CD8-positive, alpha-beta memory T cell (primary cell): ENCODE measurements around the gene SGSH. TPM values are rescaled to one million over a fixed set of nuclear protein-coding genes. Genes with fewer than 3 reads are reported as not detected.
"Not testable (repeated sequence)": the region's sequence is repeated elsewhere in the genome, so short reads cannot be mapped to it uniquely, and the experiment has no call there.

ENCODE experiments used
- CTCF ChIA-PET: fragments of 350-600 bp; sonication (Branson Sonifier 250); formaldehyde crosslinking; loops from one replicate; lab custom pipeline; 2021; ENCODE audit warnings: antibody characterized with exemption; lab: Charles Lee
- POLR2A ChIA-PET: fragments of 350-600 bp; sonication (Branson Sonifier 250); formaldehyde crosslinking; loops from one replicate; lab custom pipeline; 2021; ENCODE audit warnings: antibody characterized with exemption; lab: Charles Lee
- DNase-seq, 5 donors: peaks; one replicate each; pipeline versions ENCODE4 v3.0.0 to v3.0.0-alpha.2; 2020 to 2022; ENCODE audit warnings: mixed read lengths in 1 of 5
- H3K27ac ChIP-seq: one replicate; pipeline ENCODE4 v1.7.0; 2013; ENCODE audit warnings: low read depth, mild to moderate bottlenecking, low read length, moderate library complexity
- H3K27me3 ChIP-seq: 2 replicates; pipeline ENCODE4 v1.7.0; 2013; ENCODE audit warnings: low read length, mild to moderate bottlenecking; ENCODE audit not compliant: insufficient read depth, poor library complexity, severe bottlenecking
- H3K36me3 ChIP-seq: 2 replicates; pipeline ENCODE4 v1.7.0; 2013; ENCODE audit warnings: mild to moderate bottlenecking, low read length, moderate library complexity; ENCODE audit not compliant: insufficient read depth
- H3K4me1 ChIP-seq: 2 replicates; pipeline ENCODE4 v1.7.0; 2013; ENCODE audit warnings: mild to moderate bottlenecking, low read length, moderate library complexity; ENCODE audit not compliant: insufficient read depth
- H3K4me3 ChIP-seq: 2 replicates; pipeline ENCODE4 v1.7.0; 2013; ENCODE audit warnings: mild to moderate bottlenecking, low read length
- H3K9me3 ChIP-seq: 2 replicates; pipeline ENCODE4 v1.7.0; 2013; ENCODE audit warnings: mild to moderate bottlenecking, low read length
- H3K27ac Mint-ChIP-seq, 8 donors: one replicate each; pipeline ENCODE4 v1.8.0; 2020 to 2021; ENCODE audit warnings: mixed read lengths in 8 of 8, mild to moderate bottlenecking in 6 of 8, inconsistent platforms in 3 of 8, moderate library complexity in 3 of 8
- H3K27me3 Mint-ChIP-seq, 2 donors: one replicate each; pipeline ENCODE4 v1.8.0; 2020 to 2021; ENCODE audit warnings: mixed read lengths in 2 of 2, mild to moderate bottlenecking in 1 of 2, moderate library complexity in 1 of 2
- H3K36me3 Mint-ChIP-seq, 3 donors: one replicate each; pipeline ENCODE4 v1.8.0; 2020 to 2021; ENCODE audit warnings: mixed read lengths in 3 of 3, inconsistent platforms in 1 of 3, mild to moderate bottlenecking in 1 of 3
- H3K4me1 Mint-ChIP-seq, 3 donors: one replicate each; pipeline ENCODE4 v1.8.0; 2020 to 2021; ENCODE audit warnings: mixed read lengths in 3 of 3, inconsistent platforms in 1 of 3, mild to moderate bottlenecking in 1 of 3
- H3K4me3 Mint-ChIP-seq, 7 donors: one replicate each; pipeline ENCODE4 v1.8.0; 2020 to 2021; ENCODE audit warnings: mixed read lengths in 7 of 7, mild to moderate bottlenecking in 6 of 7, moderate library complexity in 4 of 7, inconsistent platforms in 2 of 7
- H3K9me3 Mint-ChIP-seq, 5 donors: one replicate each; pipeline ENCODE4 v1.8.0; 2020 to 2022; ENCODE audit warnings: mixed read lengths in 5 of 5, mild to moderate bottlenecking in 3 of 5, moderate library complexity in 2 of 5, inconsistent platforms in 1 of 5
- polyA plus RNA-seq: library from polyadenylated mRNA; unstranded; fragments of 300-500 nt; fragmentation: Illumina TruSeq; gene quantifications from one replicate; pipeline ENCODE4 v1.2.3, GENCODE V29; 2021
- total RNA-seq, 2 experiments: library from RNA; stranded (reverse); gene quantifications; one replicate each; pipeline ENCODE4 v1.2.3, GENCODE V29; 2021

Gene SGSH
- total and polyA plus RNA-seq, 3 experiments from 2014 or later = 23.2 to 46.7 (median 27.2) TPM

DNA sequence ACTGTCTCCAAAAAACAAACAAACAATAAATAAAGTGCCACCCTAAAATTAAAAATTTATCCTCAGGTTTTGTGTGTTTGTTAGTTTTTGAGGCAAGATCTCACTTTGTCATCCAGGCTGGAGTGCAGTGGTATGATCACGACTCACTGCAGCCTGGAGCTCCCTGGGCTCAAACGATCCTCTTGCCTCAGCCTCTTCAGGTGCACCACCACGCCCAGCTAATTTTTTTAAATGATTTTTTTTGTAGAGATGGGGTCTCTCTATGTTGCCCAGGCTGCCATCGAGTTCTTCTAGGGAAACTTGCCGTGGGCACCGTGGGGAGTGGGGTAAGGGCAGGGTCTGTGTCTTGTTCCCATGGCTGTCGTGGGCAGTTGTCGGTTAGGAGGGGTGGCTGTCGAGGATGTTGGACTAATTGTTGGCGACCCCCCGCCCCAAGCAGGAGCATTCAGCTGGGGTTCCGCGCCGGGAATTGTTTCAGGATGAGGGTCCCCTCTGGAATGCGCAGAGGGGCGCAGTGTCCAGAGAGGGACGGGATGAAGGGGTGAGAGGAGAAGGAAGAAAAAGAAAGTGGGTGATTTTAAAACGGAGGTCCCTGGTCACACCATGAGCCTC, 39.4 kb upstream of the SGSH start:
- H3K27ac ChIP-seq = peak overlapping the region; percentile 89
- ChIA-PET CTCF (no interaction called here), POLR2A (no interaction called here)
- no peaks in the 10 kb centered on the region for H3K27me3 ChIP-seq
- no peaks in the 10 kb centered on the region for H3K9me3 Mint-ChIP-seq
- H3K36me3 Mint-ChIP-seq = peaks cover 0 to 13% (median 1%) of the 10 kb centered on the region in 3 donors
- peak overlapping the region; percentile 86 to 93 (median 90) for H3K4me3 Mint-ChIP-seq
- H3K9me3 ChIP-seq = no peaks in the 10 kb centered on the region
- H3K4me1 ChIP-seq = peaks cover 26% of the 10 kb centered on the region
- H3K27ac Mint-ChIP-seq = peak overlapping the region; percentile 93 to 99 (median 97)
- no peaks in the 10 kb centered on the region for H3K36me3 ChIP-seq
- peaks cover 43 to 60% (median 51%) of the 10 kb centered on the region in 3 donors for H3K4me1 Mint-ChIP-seq
- H3K27me3 Mint-ChIP-seq = peaks cover 0 to 6% of the 10 kb centered on the region in 2 donors
- DNase-seq = peak in 1 of 5 donors; percentile 28
- H3K4me3 ChIP-seq = peak overlapping the region; percentile 50

DNA sequence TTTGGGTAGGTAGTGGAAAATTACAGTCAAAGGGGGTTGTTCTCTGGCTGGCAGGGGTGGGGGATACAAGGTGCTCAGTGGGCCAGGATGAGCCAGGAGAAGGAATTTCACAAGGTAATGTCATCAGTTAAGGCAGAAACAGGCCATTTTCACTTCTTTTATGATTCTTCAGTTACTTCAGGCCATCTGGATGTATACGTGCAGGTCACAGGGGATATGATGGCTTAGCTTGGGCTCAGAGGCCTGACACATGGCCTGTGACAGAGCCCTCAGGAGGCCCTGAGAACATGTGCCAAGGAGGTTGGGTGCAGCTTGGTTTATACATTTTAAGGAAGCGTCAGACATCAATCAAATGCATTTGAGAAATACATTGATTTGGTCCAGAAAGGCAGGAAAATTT, 38.2 kb upstream of the SGSH start:
- H3K4me3 Mint-ChIP-seq = peak overlapping the region; percentile 60 to 93 (median 90)
- H3K27me3 ChIP-seq, H3K36me3 Mint-ChIP-seq, POLR2A ChIA-PET, H3K9me3 ChIP-seq, H3K9me3 Mint-ChIP-seq, DNase-seq, H3K4me3 ChIP-seq, H3K27me3 Mint-ChIP-seq, H3K36me3 ChIP-seq, CTCF ChIA-PET: not testable (repeated sequence)
- H3K27ac Mint-ChIP-seq = peak overlapping the region; percentile 85 to 98 (median 96)
- H3K4me1 Mint-ChIP-seq = peaks cover 44 to 65% (median 55%) of the 10 kb centered on the region in 3 donors
- Histone ChIP-seq H3K4me1 (peaks cover 33% of the 10 kb centered on the region), H3K27ac (peak overlapping the region; percentile 89)

DNA sequence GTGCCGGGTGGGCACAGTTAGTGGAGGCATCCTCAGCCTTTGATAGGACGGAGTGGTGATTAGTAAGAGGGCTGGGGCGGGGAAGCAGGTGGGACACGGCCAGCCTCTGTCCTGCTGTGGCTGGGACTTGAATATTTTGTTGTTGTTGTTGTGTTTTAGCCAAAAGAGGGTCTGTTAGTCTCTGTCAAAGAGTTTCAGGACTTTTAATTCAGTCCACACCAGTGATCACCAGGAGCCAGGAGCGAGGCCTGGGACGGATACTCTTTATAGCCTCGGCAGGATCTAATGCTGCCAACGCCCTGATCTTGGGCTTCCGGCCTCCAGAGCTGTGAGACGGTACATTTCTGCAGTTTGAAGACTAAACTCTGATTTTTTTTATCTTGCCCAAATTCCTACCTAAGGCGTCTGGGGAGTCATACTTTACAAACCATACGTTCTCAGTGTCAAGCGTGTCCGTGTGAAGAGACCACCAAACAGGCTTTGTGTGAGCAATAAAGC, 37.6 kb upstream of the SGSH start:
- no peaks in the 10 kb centered on the region for H3K9me3 Mint-ChIP-seq
- Histone ChIP-seq H3K4me1 (peaks cover 32% of the 10 kb centered on the region), H3K4me3 (no peak overlapping the region), H3K9me3 (no peaks in the 10 kb centered on the region), H3K36me3 (no peaks in the 10 kb centered on the region), H3K27ac (peak overlapping the region; percentile 49), H3K27me3 (no peaks in the 10 kb centered on the region)
- H3K27ac Mint-ChIP-seq = peak overlapping the region; percentile 85 to 98 (median 96)
- H3K4me3 Mint-ChIP-seq = peak overlapping the region; percentile 3 to 92 (median 69)
- no peak for DNase-seq
- ChIA-PET POLR2A (no interaction called here), CTCF (no interaction called here)
- peaks cover 0 to 9% (median 0%) of the 10 kb centered on the region in 3 donors for H3K36me3 Mint-ChIP-seq
- H3K27me3 Mint-ChIP-seq = peaks cover 0 to 5% of the 10 kb centered on the region in 2 donors
- peaks cover 46 to 67% (median 58%) of the 10 kb centered on the region in 3 donors for H3K4me1 Mint-ChIP-seq

DNA sequence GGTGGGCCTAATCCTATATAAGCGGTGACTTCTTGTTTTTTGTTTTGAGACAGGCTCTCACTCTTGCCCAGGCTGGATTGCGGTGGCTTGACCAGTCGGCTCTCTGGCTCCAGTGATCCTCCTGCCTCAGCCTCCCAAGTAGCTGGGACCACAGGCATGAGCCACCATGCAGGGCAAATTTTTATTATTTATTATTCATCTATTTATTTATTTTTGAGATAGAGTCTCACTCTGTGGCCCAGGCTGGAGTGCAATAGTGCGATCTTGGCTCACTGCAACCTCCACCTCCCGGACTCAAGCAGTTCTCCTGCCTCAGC, 35.9 kb upstream of the SGSH start:
- Histone ChIP-seq H3K9me3 (no peaks in the 10 kb centered on the region), H3K36me3 (no peaks in the 10 kb centered on the region), H3K27me3 (no peaks in the 10 kb centered on the region), H3K4me1 (peaks cover 20% of the 10 kb centered on the region), H3K4me3 (no peak overlapping the region), H3K27ac (peak overlapping the region; percentile 79)
- peak overlapping the region in 1 of 7 donors; percentile 42 for H3K4me3 Mint-ChIP-seq
- CTCF ChIA-PET = interaction anchor here (1.1 to 1.7 kb wide), 2 partner anchors 9 to 155 kb away, joined by 3 to 4 read pairs; partner anchors contain the start of gene GAA
- peak overlapping the region in 4 of 8 donors; percentile 15 to 89 (median 52) for H3K27ac Mint-ChIP-seq
- peaks cover 0 to 13% (median 2%) of the 10 kb centered on the region in 3 donors for H3K36me3 Mint-ChIP-seq
- H3K27me3 Mint-ChIP-seq = peaks cover 0 to 5% of the 10 kb centered on the region in 2 donors
- POLR2A ChIA-PET = interaction anchor here (2.1 kb wide), 1 partner anchor 9 kb away, joined by 12 read pairs; no protein-coding TSS in a partner anchor
- no peaks in the 10 kb centered on the region for H3K9me3 Mint-ChIP-seq
- no peak for DNase-seq
- peaks cover 36 to 57% (median 46%) of the 10 kb centered on the region in 3 donors for H3K4me1 Mint-ChIP-seq

DNA sequence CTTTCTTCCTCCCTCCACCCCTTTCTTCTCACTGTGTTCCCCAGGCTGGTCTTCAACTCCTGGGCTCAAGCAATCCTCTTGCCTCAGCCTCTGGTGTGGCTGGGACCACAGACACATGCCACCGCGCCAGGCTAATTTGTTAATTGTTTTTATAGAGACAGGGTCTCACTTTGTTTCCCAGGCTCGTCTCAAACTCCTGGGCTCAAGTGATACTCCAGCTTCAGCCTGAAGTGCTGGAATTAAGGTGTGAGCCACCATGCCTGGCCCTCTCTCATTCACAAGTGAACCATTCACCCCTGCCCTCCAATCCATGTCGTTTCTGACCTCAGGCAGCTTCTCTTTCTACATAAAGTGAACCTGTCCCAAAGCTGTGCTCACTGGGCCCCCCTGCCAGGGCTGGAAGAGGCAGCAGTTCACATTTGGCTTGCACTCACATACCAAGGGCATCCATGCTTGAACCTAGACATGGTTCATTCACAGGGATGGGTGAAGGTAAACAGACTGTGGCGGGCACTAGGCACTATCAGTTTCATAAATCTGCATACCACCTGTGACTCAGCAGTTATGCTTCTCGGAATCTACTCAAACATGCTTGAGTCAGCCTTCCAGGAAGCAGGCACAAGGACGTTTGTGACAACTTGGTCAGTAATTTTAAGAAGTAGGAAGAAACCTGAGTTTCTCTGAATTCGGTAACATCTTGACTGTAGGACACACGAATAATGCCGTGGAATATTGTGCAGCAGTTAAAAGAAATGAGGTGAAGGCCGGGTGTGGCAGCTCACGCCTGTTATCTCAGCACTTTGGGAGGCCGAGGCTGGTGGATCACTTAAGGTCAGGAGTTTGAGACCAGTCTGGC, 34.5 kb upstream of the SGSH start:
- ChIA-PET POLR2A (interaction anchor here (2.1 kb wide), 1 partner anchor 10 kb away, joined by 12 read pairs; no protein-coding TSS in a partner anchor), CTCF (interaction anchor here (1.2 to 1.7 kb wide), 2 partner anchors 11 to 59 kb away, joined by 4 read pairs; no protein-coding TSS in a partner anchor)
- Histone ChIP-seq H3K36me3 (no peaks in the 10 kb centered on the region), H3K27me3 (no peaks in the 10 kb centered on the region), H3K9me3 (no peaks in the 10 kb centered on the region), H3K4me3 (no peak overlapping the region), H3K27ac (peak overlapping the region; percentile 79), H3K4me1 (peaks cover 16% of the 10 kb centered on the region)
- Mint-ChIP-seq H3K4me1 (peaks cover 34 to 54% (median 43%) of the 10 kb centered on the region in 3 donors), H3K36me3 (peaks cover 0 to 19% (median 2%) of the 10 kb centered on the region in 3 donors), H3K27ac (peak overlapping the region; percentile 83 to 90 (median 88)), H3K4me3 (peak overlapping the region in 6 of 7 donors; percentile 43 to 76 (median 53)), H3K9me3 (no peaks in the 10 kb centered on the region), H3K27me3 (peaks cover 0 to 3% of the 10 kb centered on the region in 2 donors)
- DNase-seq = peak in 3 of 5 donors; percentile 36 to 68 (median 47)

DNA sequence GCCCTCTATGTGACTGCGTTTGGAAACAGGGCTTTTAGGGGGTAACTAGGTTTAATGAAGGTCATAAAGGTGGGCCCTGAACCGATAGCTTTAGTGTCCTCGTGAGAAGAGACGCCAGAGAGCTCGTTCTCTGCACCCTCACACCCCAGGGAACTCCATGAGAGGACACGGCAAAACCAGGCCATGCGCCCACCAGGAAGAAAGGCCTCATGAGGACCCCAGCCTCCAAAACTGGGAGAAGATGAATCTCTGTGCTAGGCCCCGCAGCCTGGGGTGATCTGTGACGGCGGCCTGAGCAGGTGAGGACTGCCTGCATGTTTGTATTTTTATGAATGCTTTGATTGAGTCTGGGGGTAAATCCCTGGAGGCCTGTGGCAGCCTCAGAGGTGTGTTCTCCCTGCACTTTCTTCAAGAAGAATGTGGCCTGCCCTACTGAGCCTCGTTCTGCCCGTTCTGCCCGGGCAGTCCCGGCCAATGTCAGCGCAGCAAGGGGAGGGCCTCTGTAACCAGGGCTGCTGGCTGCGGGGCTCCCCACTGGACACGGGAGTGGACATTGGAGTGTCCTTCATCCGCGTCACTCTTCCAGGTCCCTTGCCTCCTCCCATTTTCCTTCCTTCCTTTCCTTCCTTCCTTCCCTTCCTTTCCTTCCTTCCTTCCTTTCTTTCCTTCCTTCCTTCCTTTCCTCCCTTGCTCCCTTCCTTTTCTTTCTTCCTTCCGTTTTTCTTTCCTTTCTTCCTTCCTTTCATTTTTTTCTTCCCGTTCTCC, 33.7 kb upstream of the SGSH start:
- H3K4me3 ChIP-seq = no peak overlapping the region
- H3K27me3 Mint-ChIP-seq = peaks cover 0 to 1% of the 10 kb centered on the region in 2 donors
- no peak for DNase-seq
- no peaks in the 10 kb centered on the region for H3K9me3 Mint-ChIP-seq
- H3K36me3 Mint-ChIP-seq = peaks cover 0 to 25% (median 2%) of the 10 kb centered on the region in 3 donors
- no peaks in the 10 kb centered on the region for H3K27me3 ChIP-seq
- peak overlapping the region; percentile 83 to 90 (median 88) for H3K27ac Mint-ChIP-seq
- peaks cover 30 to 46% (median 36%) of the 10 kb centered on the region in 3 donors for H3K4me1 Mint-ChIP-seq
- H3K27ac ChIP-seq = peak overlapping the region; percentile 79
- peaks cover 14% of the 10 kb centered on the region for H3K4me1 ChIP-seq
- H3K4me3 Mint-ChIP-seq = no peak overlapping the region
- CTCF ChIA-PET = interaction anchor here (0.7 to 3.2 kb wide), 6 partner anchors 11 to 58 kb away, joined by 3 to 22 read pairs (median 4); no protein-coding TSS in a partner anchor
- H3K9me3 ChIP-seq = no peaks in the 10 kb centered on the region
- POLR2A ChIA-PET = interaction anchor here (2.1 kb wide), 1 partner anchor 11 kb away, joined by 12 read pairs; no protein-coding TSS in a partner anchor
- H3K36me3 ChIP-seq = no peaks in the 10 kb centered on the region

DNA sequence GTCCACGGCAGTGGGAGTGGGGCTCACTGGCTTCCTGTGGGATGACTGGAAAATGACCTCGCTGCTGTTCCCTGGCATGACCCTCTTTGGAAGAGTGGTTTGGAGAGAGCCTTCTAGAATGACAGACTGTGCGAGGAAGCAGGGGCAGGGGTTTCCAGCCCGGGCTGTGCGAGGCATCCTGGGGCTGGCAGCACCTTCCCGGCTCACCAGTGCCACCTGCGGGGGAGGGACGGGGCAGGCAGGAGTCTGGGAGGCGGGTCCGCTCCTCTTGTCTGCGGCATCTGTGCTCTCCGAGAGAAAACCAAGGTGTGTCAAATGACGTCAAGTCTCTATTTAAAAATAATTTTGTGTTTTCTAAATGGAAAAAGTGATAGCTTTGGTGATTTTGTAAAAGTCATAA, 32.7 kb upstream of the SGSH start:
- Histone ChIP-seq H3K4me3 (no peak overlapping the region), H3K9me3 (no peaks in the 10 kb centered on the region), H3K36me3 (no peaks in the 10 kb centered on the region), H3K27me3 (no peaks in the 10 kb centered on the region), H3K27ac (no peak overlapping the region), H3K4me1 (peaks cover 14% of the 10 kb centered on the region)
- peaks cover 0 to 28% (median 2%) of the 10 kb centered on the region in 3 donors for H3K36me3 Mint-ChIP-seq
- H3K27me3 Mint-ChIP-seq = no peaks in the 10 kb centered on the region
- peaks cover 21 to 37% (median 27%) of the 10 kb centered on the region in 3 donors for H3K4me1 Mint-ChIP-seq
- no peak overlapping the region for H3K4me3 Mint-ChIP-seq
- peak overlapping the region in 7 of 8 donors; percentile 27 to 91 (median 52) for H3K27ac Mint-ChIP-seq
- peak; percentile 74 to 89 (median 76) for DNase-seq
- POLR2A ChIA-PET = interaction anchor here (0.6 kb wide), 1 partner anchor 14 kb away, joined by 4 read pairs; no protein-coding TSS in a partner anchor
- CTCF ChIA-PET = interaction anchor here (0.7 to 3.2 kb wide), 6 partner anchors 12 to 57 kb away, joined by 3 to 22 read pairs (median 4); no protein-coding TSS in a partner anchor
- no peaks in the 10 kb centered on the region for H3K9me3 Mint-ChIP-seq
